Lung (tissue), 12 donors: Measurements from ENCODE around the gene RGS3. TPM values are rescaled to one million over a fixed set of nuclear protein-coding genes. Genes with fewer than 3 reads are reported as not detected.
A peak's percentile ranks its signal among the peaks of the same experiment; 100 is the strongest.

Experiments
- ATAC-seq: fragments of 200-7000 bp; cut with Tn5 transposase; one replicate; pipeline ENCODE4 v1.9.1; 2020; ENCODE audit warnings: moderate number of reproducible peaks; ENCODE audit not compliant: insufficient read depth, low FRiP score
- DNase-seq, 3 donors: peaks; one replicate each; pipeline ENCODE4 v3.0.0-alpha.2; 2013 to 2017
- H3K27ac ChIP-seq, 2 donors: one replicate each; pipeline ENCODE4 v1.5.1; 2013; ENCODE audit warnings: mild to moderate bottlenecking in 2 of 2, moderate library complexity in 2 of 2, control low read depth in 1 of 2, inconsistent platforms in 1 of 2, low read depth in 1 of 2, low read length in 1 of 2
- H3K27me3 ChIP-seq, 3 donors: one replicate each; pipeline ENCODE4 v1.5.1; 2013; ENCODE audit warnings: low read length in 2 of 3; ENCODE audit not compliant: control insufficient read depth in 3 of 3, insufficient read depth in 3 of 3
- H3K36me3 ChIP-seq, 4 donors: one replicate each; pipeline ENCODE4 v1.5.1; 2013; ENCODE audit warnings: low read length in 4 of 4, mild to moderate bottlenecking in 1 of 4, moderate library complexity in 1 of 4; ENCODE audit not compliant: control insufficient read depth in 4 of 4, insufficient read depth in 4 of 4
- H3K4me1 ChIP-seq, 5 donors: one replicate each; pipeline ENCODE4 v1.5.1; 2013; ENCODE audit warnings: low read length in 5 of 5, mild to moderate bottlenecking in 2 of 5, moderate library complexity in 1 of 5; ENCODE audit not compliant: control insufficient read depth in 5 of 5, insufficient read depth in 5 of 5
- H3K4me3 ChIP-seq: one replicate; pipeline ENCODE4 v1.5.1; 2013; ENCODE audit warnings: mild to moderate bottlenecking, control low read depth, moderate library complexity
- H3K9ac ChIP-seq, 2 donors: one replicate each; pipeline ENCODE4 v1.5.1; 2013; ENCODE audit warnings: low read length in 2 of 2, control low read depth in 1 of 2; ENCODE audit not compliant: insufficient read depth in 1 of 2
- H3K9me3 ChIP-seq, 4 donors: one replicate each; pipeline ENCODE4 v1.5.1; 2013; ENCODE audit warnings: low read length in 3 of 4, mild to moderate bottlenecking in 1 of 4, moderate library complexity in 1 of 4; ENCODE audit not compliant: control insufficient read depth in 4 of 4, insufficient read depth in 3 of 4
- CTCF ChIP-seq: IDR thresholded peaks from 2 replicates; pipeline ENCODE4 v1.5.1; 2012; ENCODE audit warnings: mild to moderate bottlenecking; ENCODE audit errors: control extremely low read depth, extremely low read depth
- WGBS, 2 donors: extraction: QIAGEN DNeasy Blood & Tissue Kit; methylation state at CpG; one replicate each; pipeline ENCODE4 v1.1.7; 2013; 5-methylcytosine and 5-hydroxymethylcytosine counted together
- polyA plus RNA-seq, 2 donors: library from polyadenylated mRNA; stranded (reverse); fragments of 200-250 nt; gene quantifications; one replicate each; pipeline ENCODE4 v1.2.1, GENCODE V29; 2013
- total RNA-seq, 2 donors: library from RNA; depleted of rRNA in 1 of 2; stranded (reverse); fragments of >200 nt in 1 of 2; gene quantifications; one replicate each; pipeline ENCODE4 v1.2.1, GENCODE V29; 2014 to 2021
- donor health status: control.
- donor health status: control.
- donor health status: Bipolar disorder and iron deficiency.
- donor health status: healthy.
- donor health status: DM: yes; HTN: yes; CAD: no.

RGS3 gene
- total and polyA plus RNA-seq, 4 donors = 43.0 to 91.8 (median 73.9) TPM

- peak overlapping the region in 1 of 2 donors; percentile 34 for H3K27ac ChIP-seq
- no peaks in the 10 kb centered on the region for H3K9me3 ChIP-seq
- peaks cover 3 to 55% (median 27%) of the 10 kb centered on the region in 5 donors for H3K4me1 ChIP-seq
- WGBS, 2 donors = 67 to 90% methylated on average over 8 of the region's 8 CpGs
- H3K27me3 ChIP-seq = no peaks in the 10 kb centered on the region
- no peak overlapping the region for H3K9ac ChIP-seq
- no peak for ATAC-seq
- TF ChIP-seq CTCF = no peak
- peak in 1 of 3 donors; percentile 47 for DNase-seq
- H3K4me3 ChIP-seq = no peak overlapping the region
- peaks cover 0 to 16% (median 0%) of the 10 kb centered on the region in 4 donors for H3K36me3 ChIP-seq
These were observed 62.3 kb downstream of the RGS3 start for GRCh38 chr9:113525831-113526230.

GRCh38 chr9:113526231-113526746 lies 62.8 kb downstream of the RGS3 start:
- DNase-seq = no peak
- TF ChIP-seq CTCF = no peak
- H3K9ac ChIP-seq = no peak overlapping the region
- 92 to 96% methylated on average over 8 of the region's 8 CpGs for WGBS, 2 donors
- no peak overlapping the region for H3K4me3 ChIP-seq
- ATAC-seq = no peak
- H3K36me3 ChIP-seq = peaks cover 0 to 13% (median 0%) of the 10 kb centered on the region in 4 donors
- peak overlapping the region in 1 of 2 donors; percentile 34 for H3K27ac ChIP-seq
- peaks cover 3 to 55% (median 27%) of the 10 kb centered on the region in 5 donors for H3K4me1 ChIP-seq
- H3K9me3 ChIP-seq = no peaks in the 10 kb centered on the region
- no peaks in the 10 kb centered on the region for H3K27me3 ChIP-seq

- H3K27me3 ChIP-seq = no peaks in the 10 kb centered on the region
- H3K4me1 ChIP-seq = peaks cover 3 to 55% (median 27%) of the 10 kb centered on the region in 5 donors
- ATAC-seq (no peak), DNase-seq (peak; percentile 92 to 98 (median 97))
- H3K36me3 ChIP-seq = peaks cover 0 to 13% (median 0%) of the 10 kb centered on the region in 4 donors
- no peak overlapping the region for H3K4me3 ChIP-seq
- no peak overlapping the region for H3K9ac ChIP-seq
- no peaks in the 10 kb centered on the region for H3K9me3 ChIP-seq
- TF ChIP-seq CTCF = no peak
- WGBS, 2 donors = 78 to 83% methylated on average over 4 of the region's 4 CpGs
- H3K27ac ChIP-seq = peak overlapping the region in 1 of 2 donors; percentile 34
These were observed 63.3 kb downstream of the RGS3 start for GRCh38 chr9:113526841-113527240.

GRCh38 chr9:113528088-113528487 lies 64.6 kb downstream of the RGS3 start:
- no peak overlapping the region for H3K9ac ChIP-seq

More at GRCh38 chr9:113528088-113528487, 64.6 kb downstream of the RGS3 start:
- H3K27ac ChIP-seq = peak overlapping the region in 1 of 2 donors; percentile 3
- no peaks in the 10 kb centered on the region for H3K9me3 ChIP-seq
- H3K4me3 ChIP-seq = no peak overlapping the region
- no peak for ATAC-seq
- 88 to 91% methylated on average over 6 of the region's 6 CpGs for WGBS, 2 donors
- H3K36me3 ChIP-seq = peaks cover 0 to 15% (median 0%) of the 10 kb centered on the region in 4 donors
- DNase-seq = no peak
- H3K4me1 ChIP-seq = peaks cover 0 to 53% (median 27%) of the 10 kb centered on the region in 5 donors
- no peaks in the 10 kb centered on the region for H3K27me3 ChIP-seq
- TF ChIP-seq CTCF = no peak
